Tibial nerve (tissue), 4 donors: ENCODE measurements around the gene GMIP. TPM values are rescaled to one million over a fixed set of nuclear protein-coding genes. Genes with fewer than 3 reads are reported as not detected.
"Not testable (repeated sequence)": the region's sequence is repeated elsewhere in the genome, so short reads cannot be mapped to it uniquely, and the experiment has no call there.

Experiments used
- DNase-seq, 2 donors: peaks; one replicate each; pipeline ENCODE4 v3.0.0-alpha.2; 2019; ENCODE audit warnings: low spot score in 2 of 2
- H3K27ac ChIP-seq, 4 donors: fragments of 200-600 bp; sonication (generic) in 3 of 4; one replicate each; pipeline ENCODE4 v1.5.1; 2017 to 2019; ENCODE audit warnings: mild to moderate bottlenecking in 1 of 4
- H3K27me3 ChIP-seq, 2 donors: fragments of 200-600 bp; sonication (generic) in 1 of 2; one replicate each; pipeline versions ENCODE4 v1.5.1 to v1.6.0; 2017 to 2019
- H3K36me3 ChIP-seq, 3 donors: fragments of 200-600 bp; sonication (generic); one replicate each; pipeline ENCODE4 v1.5.1; 2018 to 2019
- H3K4me1 ChIP-seq, 4 donors: fragments of 200-600 bp; sonication (generic) in 3 of 4; one replicate each; pipeline ENCODE4 v1.5.1; 2017 to 2019
- H3K4me3 ChIP-seq, 4 donors: fragments of 200-600 bp; sonication (generic) in 3 of 4; one replicate each; pipeline ENCODE4 v1.5.1; 2017 to 2019; ENCODE audit warnings: mild to moderate bottlenecking in 1 of 4, moderate library complexity in 1 of 4
- H3K9me3 ChIP-seq, 4 donors: fragments of 200-600 bp; sonication (generic) in 3 of 4; one replicate each; pipeline ENCODE4 v1.5.1; 2017 to 2019
- CTCF ChIP-seq, 5 experiments: fragments of 200-600 bp in 3 of 5; fragments of 450-650 bp in 2 of 5; sonication (generic) in 3 of 5; IDR thresholded peaks; one replicate each; pipeline ENCODE4 v1.5.1; 2016 to 2019; ENCODE audit warnings: antibody characterized with exemption in 5 of 5, mild to moderate bottlenecking in 3 of 5, moderate library complexity in 2 of 5
- EP300 ChIP-seq, 2 donors: sonication (generic); formaldehyde crosslinking; IDR thresholded peaks; one replicate each; pipeline ENCODE4 v1.6.1; 2017; ENCODE audit warnings: antibody characterized with exemption in 2 of 2, mild to moderate bottlenecking in 1 of 2
- POLR2A ChIP-seq, 2 donors: fragments of 450-650 bp; IDR thresholded peaks; one replicate each; pipeline ENCODE4 v1.6.1; 2017; ENCODE audit warnings: antibody characterized with exemption in 2 of 2, mild to moderate bottlenecking in 2 of 2, moderate library complexity in 2 of 2
- WGBS, 2 donors: methylation state at CpG; one replicate each; pipeline ENCODE4 v1.1.5; 2018; 5-methylcytosine and 5-hydroxymethylcytosine counted together
- total RNA-seq, 4 donors: library from RNA; depleted of rRNA; stranded (reverse); fragments of >200 nt; gene quantifications; one replicate each; pipeline ENCODE4 v1.1.0, GENCODE V29; 2016

Gene GMIP
- total RNA-seq, 4 donors from 2014 or later = 8.8 to 35.1 (median 15.6) TPM

- Histone ChIP-seq H3K36me3 (no peaks in the 10 kb centered on the region), H3K9me3 (no peaks in the 10 kb centered on the region), H3K4me3 (no peak overlapping the region), H3K4me1 (no peaks in the 10 kb centered on the region), H3K27me3 (no peaks in the 10 kb centered on the region), H3K27ac (no peak overlapping the region)
- 63 to 71% methylated on average over 10 of the region's 10 CpGs for WGBS, 2 donors
- TF ChIP-seq CTCF (IDR thresholded peaks at IDR 0.05) = no peak
- no peak for TF ChIP-seq POLR2A (IDR thresholded peaks at IDR 0.05)
- TF ChIP-seq EP300 (IDR thresholded peaks at IDR 0.05) = no peak
- DNase-seq = no peak
These were observed 32.9 kb downstream of the GMIP start for GRCh38 chr19:19610376-19611202.

- H3K4me1 ChIP-seq, H3K27ac ChIP-seq: not testable (repeated sequence)
- WGBS, 2 donors = 94 to 95% methylated on average over 8 of the region's 8 CpGs
These were observed 36.8 kb downstream of the GMIP start for GRCh38 chr19:19606686-19607085.

GRCh38 chr19:19606021-19606420 lies 37.4 kb downstream of the GMIP start:
- Histone ChIP-seq H3K27ac (peak overlapping the region in 1 of 4 donors; percentile 47), H3K9me3 (no peaks in the 10 kb centered on the region), H3K27me3 (no peaks in the 10 kb centered on the region), H3K36me3 (no peaks in the 10 kb centered on the region), H3K4me1 (no peaks in the 10 kb centered on the region), H3K4me3 (no peak overlapping the region)
- TF ChIP-seq CTCF (IDR thresholded peaks at IDR 0.05) = no peak
- TF ChIP-seq EP300 (IDR thresholded peaks at IDR 0.05) = no peak
- no peak for TF ChIP-seq POLR2A (IDR thresholded peaks at IDR 0.05)
- 85 to 88% methylated on average over 1 of the region's 1 CpG for WGBS, 2 donors
- DNase-seq = no peak

More at GRCh38 chr19:19606686-19607085, 36.8 kb downstream of the GMIP start:
- H3K9me3 ChIP-seq, H3K36me3 ChIP-seq, DNase-seq, H3K27me3 ChIP-seq, H3K4me3 ChIP-seq: not testable (repeated sequence)

- H3K27ac ChIP-seq = no peak overlapping the region
- no peaks in the 10 kb centered on the region for H3K36me3 ChIP-seq
- no peaks in the 10 kb centered on the region for H3K9me3 ChIP-seq
- WGBS, 2 donors = 64 to 77% methylated on average over 3 of the region's 3 CpGs
- no peak overlapping the region for H3K4me3 ChIP-seq
- DNase-seq = no peak
- H3K4me1 ChIP-seq = no peaks in the 10 kb centered on the region
- no peaks in the 10 kb centered on the region for H3K27me3 ChIP-seq
- TF ChIP-seq EP300 (IDR thresholded peaks at IDR 0.05) = no peak
- no peak for TF ChIP-seq CTCF (IDR thresholded peaks at IDR 0.05)
- TF ChIP-seq POLR2A (IDR thresholded peaks at IDR 0.05) = no peak
These were observed 40.6 kb downstream of the GMIP start for GRCh38 chr19:19602713-19603324.

- Histone ChIP-seq H3K4me3 (no peak overlapping the region), H3K27ac (no peak overlapping the region), H3K36me3 (no peaks in the 10 kb centered on the region), H3K27me3 (no peaks in the 10 kb centered on the region), H3K4me1 (peaks cover 0 to 4% (median 0%) of the 10 kb centered on the region in 4 donors), H3K9me3 (no peaks in the 10 kb centered on the region)
- 83 to 86% methylated on average over 9 of the region's 9 CpGs for WGBS, 2 donors
- no peak for DNase-seq
- TF ChIP-seq POLR2A (IDR thresholded peaks at IDR 0.05) (no peak), CTCF (IDR thresholded peaks at IDR 0.05) (no peak), EP300 (IDR thresholded peaks at IDR 0.05) (no peak)
These were observed 41.2 kb downstream of the GMIP start for GRCh38 chr19:19602136-19602712.
